SK-N-SH (cell line): ENCODE data around the gene CEACAM20. TPM values are rescaled to one million over a fixed set of nuclear protein-coding genes. Genes with fewer than 3 reads are reported as not detected.

Experiments used
- CTCF ChIA-PET: fragments of 300-600, 350-600 bp; formaldehyde crosslinking; extraction: SDS; loops from one replicate; lab custom pipeline; 2021; lab: Yijun Ruan, JAX
- POLR2A ChIA-PET: fragments of 350-600 bp; sonication (Branson Sonifier 250); formaldehyde crosslinking; extraction: SDS; loops from one replicate; lab custom pipeline; 2020; ENCODE audit warnings: antibody characterized with exemption, inconsistent platforms; lab: Yijun Ruan, JAX
- DNase-seq: peaks from one replicate; pipeline ENCODE4 v3.0.0; 2012
- H2AFZ ChIP-seq: fragments of 200-600 bp; sonication (generic); 2 replicates; pipeline ENCODE4 v1.8.1; 2016; ENCODE audit warnings: antibody characterized with exemption, mild to moderate bottlenecking, low read depth
- H3F3A ChIP-seq: fragments of 200-600 bp; sonication (generic); replicated peaks from 2 replicates; pipeline ENCODE3; 2016; ENCODE audit warnings: antibody characterized with exemption, mild to moderate bottlenecking; ENCODE audit not compliant: insufficient read depth
- H3K27ac ChIP-seq, 2 experiments: fragments of 200-500 bp in 1 of 2; fragments of 200-600 bp in 1 of 2; sonication (Bioruptor generic) in 1 of 2; sonication (generic), shearing (Covaris generic) in 1 of 2; 2 replicates each; pipeline versions ENCODE4 v1.5.1 to v1.6.1; 2014 to 2016; ENCODE audit warnings: low read depth in 2 of 2, inconsistent platforms in 1 of 2, low read length in 1 of 2, mild to moderate bottlenecking in 1 of 2, mixed read lengths in 1 of 2
- H3K27me3 ChIP-seq: fragments of 200-600 bp; sonication (generic), shearing (Covaris generic); 2 replicates; pipeline ENCODE4 v1.6.1; 2016; ENCODE audit warnings: mixed run types; ENCODE audit not compliant: insufficient read depth
- H3K36me3 ChIP-seq, 2 experiments: fragments of 200-500 bp in 1 of 2; fragments of 200-600 bp in 1 of 2; sonication (Bioruptor generic) in 1 of 2; sonication (generic) in 1 of 2; replicated peaks in 1 of 2; 2 replicates each; pipeline versions ENCODE3 to v1.5.1; 2014 to 2016; ENCODE audit warnings: low read length in 1 of 2, mild to moderate bottlenecking in 1 of 2; ENCODE audit not compliant: insufficient read depth in 2 of 2, control insufficient read depth in 1 of 2
- H3K4me1 ChIP-seq, 2 experiments: fragments of 200-500 bp in 1 of 2; fragments of 200-600 bp in 1 of 2; sonication (Bioruptor generic) in 1 of 2; sonication (generic), shearing (Covaris generic) in 1 of 2; 2 replicates each; pipeline versions ENCODE4 v1.5.1 to v1.6.1; 2014 to 2016; ENCODE audit warnings: low read depth in 1 of 2, low read length in 1 of 2, mixed run types in 1 of 2; ENCODE audit not compliant: insufficient read depth in 2 of 2, control insufficient read depth in 1 of 2
- H3K4me2 ChIP-seq: fragments of 200-600 bp; sonication (generic), shearing (Covaris generic); 2 replicates; pipeline ENCODE4 v1.6.1; 2017; ENCODE audit warnings: mixed run types
- H3K4me3 ChIP-seq, 2 experiments: fragments of 200-500 bp in 1 of 2; fragments of 200-600 bp in 1 of 2; sonication (Bioruptor generic) in 1 of 2; sonication (generic), shearing (Covaris generic) in 1 of 2; 2 replicates each; pipeline versions ENCODE4 v1.5.1 to v1.8.1; 2014 to 2016; ENCODE audit warnings: low read depth in 2 of 2, inconsistent platforms in 1 of 2, low read length in 1 of 2, mild to moderate bottlenecking in 1 of 2, mixed read lengths in 1 of 2, moderate library complexity in 1 of 2
- H3K79me2 ChIP-seq: fragments of 200-600 bp; sonication (generic); 2 replicates; pipeline ENCODE4 v1.8.1; 2017; ENCODE audit warnings: mild to moderate bottlenecking; ENCODE audit not compliant: insufficient read depth
- H3K9ac ChIP-seq: fragments of 200-600 bp; sonication (generic); 2 replicates; pipeline ENCODE4 v1.6.1; 2017; ENCODE audit warnings: mixed run types
- H3K9me2 ChIP-seq: fragments of 200-600 bp; sonication (generic); 2 replicates; pipeline ENCODE4 v1.6.1; 2017; ENCODE audit warnings: mixed run types
- H3K9me3 ChIP-seq: fragments of 200-600 bp; sonication (generic); 2 replicates; pipeline ENCODE4 v1.6.1; 2017; ENCODE audit warnings: mixed run types, mild to moderate bottlenecking, moderate library complexity
- H4K20me1 ChIP-seq: fragments of 200-600 bp; sonication (generic); 2 replicates; pipeline ENCODE4 v1.6.1; 2017; ENCODE audit warnings: mild to moderate bottlenecking, mixed run types; ENCODE audit not compliant: insufficient read depth
- CTCF ChIP-seq: fragments of 200-600 bp; sonication (generic); IDR thresholded peaks from 2 replicates; pipeline ENCODE4 v1.6.1; 2017; ENCODE audit warnings: antibody characterized with exemption, mild to moderate bottlenecking, moderate library complexity
- ELF1 ChIP-seq: IDR thresholded peaks from 2 replicates; pipeline ENCODE4 v1.4.0; 2012
- EP300 ChIP-seq, 2 experiments: IDR thresholded peaks; 2 replicates each; pipeline versions ENCODE4 v1.4.0 to v1.6.1; 2012; ENCODE audit warnings: borderline replicate concordance in 1 of 2, low read depth in 1 of 2, low read length in 1 of 2
- MEF2A ChIP-seq: IDR thresholded peaks from 2 replicates; pipeline ENCODE4 v1.4.0; 2012; ENCODE audit warnings: low read depth, borderline replicate concordance
- NFIC ChIP-seq: IDR thresholded peaks from 2 replicates; pipeline ENCODE4 v1.4.0; 2012; ENCODE audit warnings: borderline replicate concordance
- PBX3 ChIP-seq: IDR thresholded peaks from 2 replicates; pipeline ENCODE4; 2012
- RAD21 ChIP-seq: IDR thresholded peaks from 2 replicates; pipeline ENCODE4 v1.6.1; 2012; ENCODE audit warnings: mild to moderate bottlenecking, low read length
- RCOR1 ChIP-seq: fragments of 150-350 bp; IDR thresholded peaks from 2 replicates; pipeline ENCODE4 v1.6.1; 2017; ENCODE audit warnings: antibody characterized with exemption, low read length
- REST ChIP-seq: IDR thresholded peaks from 2 replicates; pipeline ENCODE4 v1.6.1; 2012; ENCODE audit warnings: mild to moderate bottlenecking, low read depth, low read length, moderate library complexity
- SIN3A ChIP-seq: IDR thresholded peaks from 2 replicates; pipeline ENCODE4 v1.6.1; 2012; ENCODE audit warnings: low read depth, mild to moderate bottlenecking, low read length, moderate library complexity, borderline replicate concordance
- SMC3 ChIP-seq: IDR thresholded peaks from 2 replicates; pipeline ENCODE4 v1.6.1; 2012; ENCODE audit warnings: low read depth, low read length, improper control_type of control experiment
- TAF1 ChIP-seq: IDR thresholded peaks from 2 replicates; pipeline ENCODE4 v1.6.1; 2012; ENCODE audit warnings: low read depth, mild to moderate bottlenecking, low read length, moderate library complexity, borderline replicate concordance
- TCF12 ChIP-seq: IDR thresholded peaks from 2 replicates; pipeline ENCODE4 v1.4.0; 2012
- ZBTB33 ChIP-seq: IDR thresholded peaks from 2 replicates; pipeline ENCODE4 v1.4.0; 2012; ENCODE audit warnings: low read depth, borderline replicate concordance
- WGBS: methylation state at CpG from one replicate; pipeline ENCODE4 v1.1.6; 2017; ENCODE audit warnings: low lambda C conversion rate; 5-methylcytosine and 5-hydroxymethylcytosine counted together
- polyA plus RNA-seq, 3 experiments: library from polyadenylated mRNA; depleted of rRNA; stranded (reverse); fragments of >200 nt; gene quantifications; 2 replicates each; pipeline ENCODE4 v1.2.3, GENCODE V29; 2012
- TF ChIP-seq, protein P1 (sequence below): fragments of 150-350 bp; IDR thresholded peaks from 2 replicates; pipeline ENCODE4 v1.6.1; 2016; ENCODE audit warnings: mild to moderate bottlenecking, low read depth, low read length
- TF ChIP-seq, protein P2 (sequence below): fragments of 150-350 bp; IDR thresholded peaks from 2 replicates; pipeline ENCODE4 v1.6.1; 2017; ENCODE audit warnings: antibody characterized with exemption, low read length, low read depth, borderline replicate concordance

CEACAM20 gene
- polyA plus RNA-seq, 1 of the 3 experiments (the other 2 are of a cell fraction), result not detected

GRCh38 chr19:44552324-44552723, 22.8 kb upstream of the CEACAM20 start:
- no peaks in the 10 kb centered on the region for H3K79me2 ChIP-seq
- CTCF ChIA-PET, result interaction anchor here (0.8 to 1.4 kb wide), 3 partner anchors 9 to 66 kb away, joined by 3 to 4 read pairs (median 4); no protein-coding TSS in a partner anchor
- H3K36me3 ChIP-seq, result no peaks in the 10 kb centered on the region
- TF ChIP-seq EP300 (IDR thresholded peaks at IDR 0.05; ENCODE audit: borderline replicate concordance in 1 of 2, low read depth in 1 of 2, low read length in 1 of 2) (no peak), ZBTB33 (no peak), MEF2A (no peak), REST (no peak), PBX3 (no peak), SIN3A (no peak), SMC3 (0 out of 2 replicates have a peak, but pooled peaks have one; percentile 9), TCF12 (no peak), CTCF (peak; percentile 53), RAD21 (peak; percentile 24; the same call in 1 of the 2 replicates), NFIC (no peak), ELF1 (no peak), RCOR1 (no peak), TAF1 (no peak)
- TF ChIP-seq, protein P1, sequence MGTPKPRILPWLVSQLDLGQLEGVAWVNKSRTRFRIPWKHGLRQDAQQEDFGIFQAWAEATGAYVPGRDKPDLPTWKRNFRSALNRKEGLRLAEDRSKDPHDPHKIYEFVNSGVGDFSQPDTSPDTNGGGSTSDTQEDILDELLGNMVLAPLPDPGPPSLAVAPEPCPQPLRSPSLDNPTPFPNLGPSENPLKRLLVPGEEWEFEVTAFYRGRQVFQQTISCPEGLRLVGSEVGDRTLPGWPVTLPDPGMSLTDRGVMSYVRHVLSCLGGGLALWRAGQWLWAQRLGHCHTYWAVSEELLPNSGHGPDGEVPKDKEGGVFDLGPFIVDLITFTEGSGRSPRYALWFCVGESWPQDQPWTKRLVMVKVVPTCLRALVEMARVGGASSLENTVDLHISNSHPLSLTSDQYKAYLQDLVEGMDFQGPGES, result no peak
- TF ChIP-seq, protein P2, sequence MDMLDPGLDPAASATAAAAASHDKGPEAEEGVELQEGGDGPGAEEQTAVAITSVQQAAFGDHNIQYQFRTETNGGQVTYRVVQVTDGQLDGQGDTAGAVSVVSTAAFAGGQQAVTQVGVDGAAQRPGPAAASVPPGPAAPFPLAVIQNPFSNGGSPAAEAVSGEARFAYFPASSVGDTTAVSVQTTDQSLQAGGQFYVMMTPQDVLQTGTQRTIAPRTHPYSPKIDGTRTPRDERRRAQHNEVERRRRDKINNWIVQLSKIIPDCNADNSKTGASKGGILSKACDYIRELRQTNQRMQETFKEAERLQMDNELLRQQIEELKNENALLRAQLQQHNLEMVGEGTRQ, result no peak
- TF ChIP-seq, all 33 proteins: peak for 3
- Histone ChIP-seq H3F3A (peaks cover 8% of the 10 kb centered on the region), H3K9ac (no peak overlapping the region), H3K27ac (no peak overlapping the region), H3K4me3 (no peak overlapping the region; a peak in 1 of 4 replicates), H3K9me3 (no peaks in the 10 kb centered on the region), H2AFZ (no peak overlapping the region), H3K9me2 (no peaks in the 10 kb centered on the region), H3K27me3 (peaks cover 2% of the 10 kb centered on the region; the same call in 1 of the 2 replicates), H3K4me1 (no peaks in the 10 kb centered on the region), H3K4me2 (no peak overlapping the region), H4K20me1 (no peaks in the 10 kb centered on the region)
- POLR2A ChIA-PET, result no interaction called here
- peak; percentile 40 for DNase-seq
- WGBS, result 0% methylated on average over 5 of the region's 5 CpGs
